Endodermal cell (in vitro differentiated cells): ENCODE results near the gene CDH13. TPM values are rescaled to one million over a fixed set of nuclear protein-coding genes. Genes with fewer than 3 reads are reported as not detected.

Source experiments
- DNase-seq: peaks from one replicate; pipeline ENCODE4 v3.0.0-alpha.2; 2017
- H3K27ac ChIP-seq: 2 replicates; pipeline ENCODE4 v1.5.1; 2013; ENCODE audit warnings: mild to moderate bottlenecking, low read depth, low read length, moderate library complexity
- H3K27me3 ChIP-seq: 2 replicates; pipeline ENCODE4 v1.6.1; 2013; ENCODE audit warnings: mild to moderate bottlenecking, low read length, moderate library complexity; ENCODE audit not compliant: insufficient read depth, control insufficient read depth, poor library complexity, severe bottlenecking
- H3K36me3 ChIP-seq: 2 replicates; pipeline ENCODE4 v1.7.0; 2013; ENCODE audit warnings: mild to moderate bottlenecking, low read length, moderate library complexity; ENCODE audit not compliant: control insufficient read depth, insufficient read depth
- H3K4me1 ChIP-seq: one replicate; pipeline ENCODE4 v1.7.0; 2013; ENCODE audit warnings: low read length; ENCODE audit not compliant: control insufficient read depth, insufficient read depth
- H3K4me3 ChIP-seq: 2 replicates; pipeline ENCODE4 v1.5.1; 2013; ENCODE audit warnings: mild to moderate bottlenecking, low read length, moderate library complexity
- H3K9ac ChIP-seq: 2 replicates; pipeline ENCODE4 v1.6.1; 2013; ENCODE audit warnings: mild to moderate bottlenecking, low read length, moderate library complexity; ENCODE audit not compliant: poor library complexity, severe bottlenecking; ENCODE audit errors: extremely low read depth
- H3K9me3 ChIP-seq: 2 replicates; pipeline ENCODE4 v1.6.1; 2013; ENCODE audit warnings: mild to moderate bottlenecking, low read length, moderate library complexity; ENCODE audit not compliant: control insufficient read depth
- H3K27ac Mint-ChIP-seq: 2 replicates; pipeline ENCODE4 v1.8.0; 2020; ENCODE audit warnings: mixed read lengths
- H3K27me3 Mint-ChIP-seq: 2 replicates; pipeline ENCODE4 v1.8.0; 2021; ENCODE audit warnings: mild to moderate bottlenecking, mixed read lengths; ENCODE audit not compliant: insufficient read depth
- H3K36me3 Mint-ChIP-seq: 2 replicates; pipeline ENCODE4 v1.8.0; 2020; ENCODE audit warnings: low read depth, mixed read lengths
- H3K4me1 Mint-ChIP-seq: 2 replicates; pipeline ENCODE4 v1.8.0; 2020; ENCODE audit warnings: mixed read lengths
- H3K4me3 Mint-ChIP-seq: 2 replicates; pipeline ENCODE4 v1.8.0; 2020; ENCODE audit warnings: mild to moderate bottlenecking, moderate library complexity, mixed read lengths
- H3K9me3 Mint-ChIP-seq: 2 replicates; pipeline ENCODE4 v1.8.0; 2020; ENCODE audit warnings: mild to moderate bottlenecking, mixed read lengths
- WGBS, 2 experiments: methylation state at CpG; one replicate each; pipeline versions ENCODE4 v1.1.5 to v1.1.7; 2013; ENCODE audit warnings: missing lambda C conversion rate in 2 of 2, mixed read lengths in 1 of 2; ENCODE audit not compliant: insufficient coverage in 1 of 2, insufficient read length in 1 of 2; 5-methylcytosine and 5-hydroxymethylcytosine counted together
- total RNA-seq, 2 donors: library from RNA; stranded (reverse); fragmentation: NEBNext Ultra II Directional in 1 of 2; extraction: Animal tissue kit (Norgen Biotek cat#: 25700) in 1 of 2; gene quantifications; 2 replicates in 1 of 2; 3 replicates in 1 of 2; pipeline ENCODE4 v1.2.1, GENCODE V29; 2021
- TF ChIP-seq, protein P1 (sequence below): fragments of 200-600 bp; sonication (generic); conservative IDR thresholded peaks from 2 replicates; pipeline ENCODE4 v1.5.0; 2021; ENCODE audit warnings: antibody characterized with exemption, mild to moderate bottlenecking

Gene CDH13
- total RNA-seq, 2 donors from 2014 or later: 0.86 to 1.8 TPM

DNA sequence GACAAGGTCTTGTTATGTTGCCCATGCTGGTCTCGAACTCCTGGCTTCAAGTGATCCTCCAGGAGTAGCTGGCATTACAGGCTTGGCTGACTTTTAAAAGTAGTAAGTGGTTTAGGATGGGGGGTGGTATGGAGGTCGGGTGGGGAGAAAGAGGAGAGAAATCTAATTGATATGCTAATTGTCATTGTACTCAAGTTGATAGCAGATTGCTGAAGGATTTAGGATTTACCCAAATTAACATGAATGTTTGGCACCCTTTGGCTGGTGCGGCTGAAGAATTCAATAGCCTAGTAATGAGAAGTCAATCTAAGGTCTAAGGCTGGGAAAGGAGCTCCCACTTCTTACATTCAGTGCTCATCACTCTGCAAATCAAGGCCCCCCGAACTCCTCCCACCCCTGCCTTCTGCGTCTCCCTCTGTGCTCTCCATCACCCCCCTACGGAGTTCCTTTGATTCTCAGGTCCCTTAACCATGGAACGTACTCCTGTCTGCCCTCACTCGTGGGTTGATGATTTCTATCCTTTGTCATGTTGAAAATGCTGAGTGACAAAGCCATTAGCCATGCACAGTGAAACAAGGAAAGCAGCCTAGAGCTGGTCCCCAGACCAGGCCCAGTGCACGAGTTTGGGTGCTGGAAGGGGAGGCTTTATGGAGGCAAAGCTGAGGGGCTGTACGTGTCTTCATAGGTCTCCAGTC is 17.3 kb downstream of the CDH13 start:
- H3K27me3 Mint-ChIP-seq: no peaks in the 10 kb centered on the region
- H3K9ac ChIP-seq: no peak overlapping the region
- no peaks in the 10 kb centered on the region for H3K9me3 ChIP-seq
- H3K27ac ChIP-seq: no peak overlapping the region
- TF ChIP-seq, protein P1, sequence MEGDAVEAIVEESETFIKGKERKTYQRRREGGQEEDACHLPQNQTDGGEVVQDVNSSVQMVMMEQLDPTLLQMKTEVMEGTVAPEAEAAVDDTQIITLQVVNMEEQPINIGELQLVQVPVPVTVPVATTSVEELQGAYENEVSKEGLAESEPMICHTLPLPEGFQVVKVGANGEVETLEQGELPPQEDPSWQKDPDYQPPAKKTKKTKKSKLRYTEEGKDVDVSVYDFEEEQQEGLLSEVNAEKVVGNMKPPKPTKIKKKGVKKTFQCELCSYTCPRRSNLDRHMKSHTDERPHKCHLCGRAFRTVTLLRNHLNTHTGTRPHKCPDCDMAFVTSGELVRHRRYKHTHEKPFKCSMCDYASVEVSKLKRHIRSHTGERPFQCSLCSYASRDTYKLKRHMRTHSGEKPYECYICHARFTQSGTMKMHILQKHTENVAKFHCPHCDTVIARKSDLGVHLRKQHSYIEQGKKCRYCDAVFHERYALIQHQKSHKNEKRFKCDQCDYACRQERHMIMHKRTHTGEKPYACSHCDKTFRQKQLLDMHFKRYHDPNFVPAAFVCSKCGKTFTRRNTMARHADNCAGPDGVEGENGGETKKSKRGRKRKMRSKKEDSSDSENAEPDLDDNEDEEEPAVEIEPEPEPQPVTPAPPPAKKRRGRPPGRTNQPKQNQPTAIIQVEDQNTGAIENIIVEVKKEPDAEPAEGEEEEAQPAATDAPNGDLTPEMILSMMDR: no peak
- WGBS, 2 experiments: 39 to 68% methylated on average over 2 to 10 of the region's 10 CpGs
- H3K9me3 Mint-ChIP-seq: no peaks in the 10 kb centered on the region
- H3K27me3 ChIP-seq: no peaks in the 10 kb centered on the region
- H3K27ac Mint-ChIP-seq: peak overlapping the region; percentile 60
- DNase-seq: peak; percentile 81
- H3K36me3 Mint-ChIP-seq: no peaks in the 10 kb centered on the region
- no peak overlapping the region for H3K4me3 ChIP-seq
- peaks cover 29% of the 10 kb centered on the region for H3K4me1 ChIP-seq
- H3K4me1 Mint-ChIP-seq: peaks cover 57% of the 10 kb centered on the region
- no peak overlapping the region for H3K4me3 Mint-ChIP-seq
- H3K36me3 ChIP-seq: no peaks in the 10 kb centered on the region

DNA sequence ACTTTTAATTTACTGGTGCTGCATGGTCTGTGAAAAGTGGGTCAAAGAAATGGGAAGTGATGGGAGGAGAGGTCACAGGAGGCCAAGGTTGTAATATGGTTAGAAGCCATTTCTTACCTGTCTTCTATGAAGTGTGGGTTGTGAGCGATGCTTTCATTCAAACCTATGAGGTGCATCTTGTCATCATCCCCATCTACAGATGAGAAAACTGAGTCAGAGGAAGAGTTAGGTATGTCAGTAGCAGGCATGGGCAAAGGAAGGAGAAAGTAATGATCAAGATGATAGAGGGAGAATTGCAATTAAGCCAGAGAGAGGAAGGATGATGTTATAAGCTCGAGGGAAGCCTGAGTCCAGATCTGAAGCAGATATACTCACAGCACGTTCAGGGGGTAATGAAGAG is 19.7 kb downstream of the CDH13 start:
- no peak overlapping the region for H3K4me3 ChIP-seq
- no peak for DNase-seq
- H3K9ac ChIP-seq: no peak overlapping the region
- no peaks in the 10 kb centered on the region for H3K36me3 ChIP-seq
- no peak overlapping the region for H3K27ac Mint-ChIP-seq
- TF ChIP-seq, protein P1: no peak
- WGBS, 2 experiments: 88 to 93% methylated on average over 2 to 3 of the region's 3 CpGs
- H3K27me3 Mint-ChIP-seq: peaks cover 3% of the 10 kb centered on the region
- H3K27ac ChIP-seq: no peak overlapping the region
- H3K27me3 ChIP-seq: no peaks in the 10 kb centered on the region
- peaks cover 32% of the 10 kb centered on the region for H3K4me1 ChIP-seq
- no peaks in the 10 kb centered on the region for H3K36me3 Mint-ChIP-seq
- H3K9me3 Mint-ChIP-seq: no peaks in the 10 kb centered on the region
- no peak overlapping the region for H3K4me3 Mint-ChIP-seq
- peaks cover 43% of the 10 kb centered on the region for H3K4me1 Mint-ChIP-seq
- no peaks in the 10 kb centered on the region for H3K9me3 ChIP-seq

DNA sequence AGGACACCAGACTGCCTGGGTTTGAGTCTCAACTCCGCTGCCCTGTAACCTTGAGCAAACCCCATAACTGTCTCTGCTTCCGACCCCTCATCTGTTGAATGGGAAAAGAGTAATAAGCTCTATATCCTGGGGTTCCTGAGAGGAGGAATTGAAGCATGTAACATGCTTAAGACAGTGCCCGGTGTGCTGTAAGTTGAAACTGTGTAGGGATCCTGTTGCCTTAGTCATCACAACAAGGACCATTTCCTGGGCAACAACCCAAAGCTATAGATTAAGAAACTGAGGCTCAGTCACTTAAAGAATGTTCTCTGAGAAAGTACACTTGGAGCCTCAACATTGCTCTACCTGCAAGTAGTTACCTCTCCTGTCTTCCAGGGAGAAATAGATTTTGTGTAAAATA is 23.0 kb downstream of the CDH13 start:
- H3K9me3 Mint-ChIP-seq: no peaks in the 10 kb centered on the region
- Histone ChIP-seq H3K36me3 (no peaks in the 10 kb centered on the region), H3K9ac (no peak overlapping the region), H3K4me1 (peaks cover 37% of the 10 kb centered on the region), H3K9me3 (no peaks in the 10 kb centered on the region), H3K27ac (no peak overlapping the region), H3K27me3 (no peaks in the 10 kb centered on the region), H3K4me3 (no peak overlapping the region)
- WGBS, 2 experiments: 87 to 100% methylated on average over 2 to 3 of the region's 3 CpGs
- H3K4me1 Mint-ChIP-seq: peaks cover 45% of the 10 kb centered on the region
- no peak overlapping the region for H3K4me3 Mint-ChIP-seq
- TF ChIP-seq, protein P1: no peak
- DNase-seq: no peak
- H3K36me3 Mint-ChIP-seq: no peaks in the 10 kb centered on the region
- H3K27me3 Mint-ChIP-seq: peaks cover 3% of the 10 kb centered on the region
- no peak overlapping the region for H3K27ac Mint-ChIP-seq
